ENCODE data around the gene ARAP1. TPM values are rescaled to one million over a fixed set of nuclear protein-coding genes. Genes with fewer than 3 reads are reported as not detected.

Gene ARAP1
- total RNA-seq, 4 donors from 2014 or later: 18.3 to 52.0 (median 26.0) TPM

- peak overlapping the region in 1 of 4 donors; percentile 30 for H3K4me3 ChIP-seq
- no peak for ATAC-seq
- intact Hi-C loops (cut with DNase I; ENCODE audit: low total_unique reads): no loop called here
- H3K27me3 ChIP-seq: no peaks in the 10 kb centered on the region
- H3K9me3 ChIP-seq: no peaks in the 10 kb centered on the region
- TF ChIP-seq CTCF (IDR thresholded peaks at IDR 0.05 in 4 of 5, conservative IDR thresholded peaks at IDR 0.05 in 1 of 5): no peak
- peak in 1 of 2 donors; percentile 14 for TF ChIP-seq POLR2A (IDR thresholded peaks at IDR 0.05)
- no peaks in the 10 kb centered on the region for H3K36me3 ChIP-seq
- DNase-seq: no peak
- H3K27ac ChIP-seq: peak overlapping the region; percentile 37 to 75 (median 74)
- H3K4me1 ChIP-seq: peaks cover 46 to 55% of the 10 kb centered on the region in 2 donors
- in situ Hi-C loops (cut with MboI; ENCODE audit: low sequenced_read_pairs in 4 of 4): no loop called here
Observed at GRCh38 chr11:72635933-72636332, 116.3 kb downstream of the ARAP1 start.

- peaks cover 51 to 59% of the 10 kb centered on the region in 2 donors for H3K4me1 ChIP-seq
- intact Hi-C loops (cut with DNase I; ENCODE audit: low total_unique reads): no loop called here
Observed at GRCh38 chr11:72635309-72635915, 116.8 kb downstream of the ARAP1 start.

More at GRCh38 chr11:72635309-72635915, 116.8 kb downstream of the ARAP1 start:
- TF ChIP-seq POLR2A (IDR thresholded peaks at IDR 0.05): no peak
- no peak for TF ChIP-seq CTCF (IDR thresholded peaks at IDR 0.05 in 4 of 5, conservative IDR thresholded peaks at IDR 0.05 in 1 of 5)
- Histone ChIP-seq H3K36me3 (no peaks in the 10 kb centered on the region), H3K27me3 (no peaks in the 10 kb centered on the region), H3K27ac (peak overlapping the region in 3 of 4 donors; percentile 73 to 75 (median 74)), H3K4me3 (peak overlapping the region in 1 of 4 donors; percentile 30), H3K9me3 (no peaks in the 10 kb centered on the region)
- ATAC-seq (no peak), DNase-seq (no peak)
- in situ Hi-C loops (cut with MboI; ENCODE audit: low sequenced_read_pairs in 4 of 4): no loop called here

Small RNA genes within 50 kb of the gene (microRNA-seq; reads per million reads assigned to microRNA genes)
- 0 reads per million in 2 donors for gene MIR4692 (ENCODE audit: borderline replicate concordance in 2 of 2)

Other genes with a start within 250 kb of the ARAP1 start
- 10 to 100 TPM; 13.4 to 26.6 (median 21.9) TPM for gene PDE2A, start 78.0 kb downstream of the ARAP1 start, total RNA-seq
- 100 to 1,000 TPM in 1 of 4 donors, 10 to 100 TPM in 3; 39.1 to 103 (median 71.1) TPM for gene STARD10, start 41.6 kb upstream of the ARAP1 start, total RNA-seq
- 1 to 10 TPM; 3.1 to 8.1 (median 4.3) TPM for gene ATG16L2, start 62.0 kb upstream of the ARAP1 start, total RNA-seq

All from gastrocnemius medialis (tissue), 4 donors.